Kidney (tissue), 14 donors: ENCODE measurements around the gene TRRAP. TPM values are rescaled to one million over a fixed set of nuclear protein-coding genes. Genes with fewer than 3 reads are reported as not detected.

Source experiments
- DNase-seq, 5 donors: peaks; one replicate each; pipeline ENCODE4 v3.0.0-alpha.2; 2013 to 2020
- FAIRE-seq: peaks from 2 replicates; lab custom pipeline; 2012; peaks lifted over from hg19 to GRCh38; lab: Jason Lieb, UNC
- H3K27ac ChIP-seq, 2 donors: one replicate each; pipeline ENCODE4 v1.7.0; 2013; ENCODE audit warnings: low read depth in 2 of 2, low read length in 2 of 2, inconsistent platforms in 1 of 2
- H3K27me3 ChIP-seq: one replicate; pipeline ENCODE4 v1.7.1; 2013; ENCODE audit warnings: low read length, inconsistent platforms; ENCODE audit not compliant: control insufficient read depth, insufficient read depth
- H3K36me3 ChIP-seq, 3 donors: one replicate each; pipeline versions ENCODE4 v1.7.0 to v1.7.1; 2013; ENCODE audit warnings: low read length in 3 of 3, control low read depth in 1 of 3, inconsistent platforms in 1 of 3; ENCODE audit not compliant: insufficient read depth in 3 of 3, control insufficient read depth in 2 of 3
- H3K4me1 ChIP-seq, 3 donors: one replicate each; pipeline versions ENCODE4 v1.7.0 to v1.7.1; 2013; ENCODE audit warnings: low read length in 3 of 3, inconsistent platforms in 1 of 3, low read depth in 1 of 3; ENCODE audit not compliant: control insufficient read depth in 2 of 3, insufficient read depth in 2 of 3
- H3K4me3 ChIP-seq, 3 donors: one replicate each; pipeline versions ENCODE4 v1.7.0 to v1.8.1; 2013; ENCODE audit warnings: low read length in 3 of 3, control low read depth in 1 of 3, inconsistent platforms in 1 of 3
- H3K9ac ChIP-seq, 3 donors: one replicate each; pipeline versions ENCODE4 v1.7.0 to v1.7.1; 2013; ENCODE audit warnings: low read length in 3 of 3, control low read depth in 1 of 3, inconsistent platforms in 1 of 3
- H3K9me3 ChIP-seq, 3 donors: one replicate each; pipeline versions ENCODE4 v1.7.0 to v1.7.1; 2013; ENCODE audit warnings: low read length in 3 of 3, control low read depth in 1 of 3, inconsistent platforms in 1 of 3; ENCODE audit not compliant: control insufficient read depth in 2 of 3, insufficient read depth in 1 of 3
- CTCF ChIP-seq: IDR thresholded peaks from 3 replicates; pipeline ENCODE4 v1.5.1; 2012; ENCODE audit warnings: mild to moderate bottlenecking, moderate library complexity, borderline replicate concordance; ENCODE audit not compliant: insufficient read depth; ENCODE audit errors: extremely low read depth
- intact Hi-C: fragments of 100-400 bp; cut with DNase I; formaldehyde crosslinking; loops from one replicate; pipeline ENCODE4 v1.11.1; 2022
- polyA plus RNA-seq: library from polyadenylated mRNA; stranded (reverse); fragments of 350-450 nt; fragmentation: Illumina TruSeq; extraction: RNeasy Lipid Tissue Mini Kit (QIAGEN cat#74804); gene quantifications from one replicate; pipeline ENCODE4 v1.2.3, GENCODE V29; 2014; ENCODE audit warnings: low read depth, low replicate concordance; ENCODE audit not compliant: insufficient read depth
- total RNA-seq: library from RNA; stranded (reverse); fragmentation: NEBNext Ultra II Directional; extraction: Animal tissue kit (Norgen Biotek cat#: 25700); gene quantifications from one replicate; pipeline ENCODE4 v1.2.1, GENCODE V29; 2021
- donor health status: control.
- donor health status: control.
- donor health status: control.
- donor health status: control.
- donor health status: control.
- donor health status: DM: yes; HTN: yes; CAD: no.
- donor health status: Normal renal cell carcinoma (clear cell type).

The TRRAP gene
- total and polyA plus RNA-seq, 2 donors from 2014 or later: 7.0 to 47.7 TPM

DNA sequence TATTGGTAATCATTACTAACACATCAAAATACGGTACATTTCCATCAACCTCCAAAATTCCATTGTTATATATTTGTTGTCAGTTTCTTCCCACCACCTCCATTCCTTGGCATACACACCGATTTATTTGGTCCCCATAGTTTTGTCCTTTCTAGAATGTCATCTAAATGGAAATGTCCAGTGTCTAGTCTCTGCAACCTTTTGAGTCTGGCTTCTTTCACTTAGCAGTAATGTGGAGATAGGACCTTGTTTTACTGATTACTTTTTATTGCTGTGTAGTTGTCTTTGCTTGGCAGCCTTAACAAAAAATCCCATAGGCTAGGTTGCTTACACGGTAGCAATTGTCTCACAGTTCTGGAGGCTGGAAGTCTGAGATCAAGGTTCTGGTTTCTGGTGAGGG is 22.5 kb downstream of the TRRAP start:
- Histone ChIP-seq H3K4me1 (no peaks in the 10 kb centered on the region), H3K4me3 (no peak overlapping the region), H3K9ac (no peak overlapping the region), H3K9me3 (no peaks in the 10 kb centered on the region), H3K27me3 (no peaks in the 10 kb centered on the region), H3K27ac (no peak overlapping the region), H3K36me3 (peaks cover 22 to 79% (median 66%) of the 10 kb centered on the region in 3 donors)
- FAIRE-seq (no peak), DNase-seq (no peak)
- intact Hi-C loops: no loop called here
- TF ChIP-seq CTCF: no peak

GRCh38 chr7:98902523-98902922 is 24.2 kb downstream of the TRRAP start:
- DNase-seq (no peak), FAIRE-seq (no peak)
- H3K27ac ChIP-seq: no peak overlapping the region
- peaks cover 24 to 78% (median 64%) of the 10 kb centered on the region in 3 donors for H3K36me3 ChIP-seq
- intact Hi-C loops: no loop called here
- no peak overlapping the region for H3K4me3 ChIP-seq
- no peak for TF ChIP-seq CTCF
- no peaks in the 10 kb centered on the region for H3K27me3 ChIP-seq
- H3K9me3 ChIP-seq: no peaks in the 10 kb centered on the region
- no peaks in the 10 kb centered on the region for H3K4me1 ChIP-seq
- no peak overlapping the region for H3K9ac ChIP-seq

DNA sequence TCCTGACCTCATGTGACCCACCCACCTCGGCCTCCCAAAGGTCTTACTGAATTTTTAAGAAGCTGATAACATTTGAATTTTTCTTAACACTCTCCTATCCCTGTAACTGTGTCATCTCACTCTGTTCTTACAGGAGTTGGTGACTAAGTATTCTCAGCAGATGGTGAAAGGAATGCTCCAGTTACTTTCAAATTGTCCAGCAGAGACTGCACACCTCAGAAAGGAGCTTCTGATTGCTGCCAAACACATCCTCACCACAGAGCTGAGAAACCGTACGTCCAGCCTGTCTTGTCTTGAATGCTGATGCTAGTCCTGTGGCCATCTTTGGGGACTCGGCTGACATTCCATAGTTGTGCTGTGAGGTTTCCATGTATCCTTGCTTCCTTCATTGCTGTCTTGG is 24.9 kb downstream of the TRRAP start:
- no peak overlapping the region for H3K9ac ChIP-seq
- H3K27ac ChIP-seq: no peak overlapping the region
- H3K36me3 ChIP-seq: peaks cover 22 to 75% (median 60%) of the 10 kb centered on the region in 3 donors
- intact Hi-C loops: no loop called here
- TF ChIP-seq CTCF: no peak
- DNase-seq: no peak
- FAIRE-seq: no peak
- no peaks in the 10 kb centered on the region for H3K9me3 ChIP-seq
- H3K4me1 ChIP-seq: no peaks in the 10 kb centered on the region
- H3K4me3 ChIP-seq: no peak overlapping the region
- H3K27me3 ChIP-seq: no peaks in the 10 kb centered on the region

GRCh38 chr7:98907570-98907969 is 29.2 kb downstream of the TRRAP start:
- intact Hi-C loops: no loop called here
- Histone ChIP-seq H3K27ac (no peak overlapping the region), H3K36me3 (peaks cover 16 to 73% (median 49%) of the 10 kb centered on the region in 3 donors), H3K9ac (no peak overlapping the region), H3K27me3 (no peaks in the 10 kb centered on the region), H3K4me3 (no peak overlapping the region), H3K9me3 (no peaks in the 10 kb centered on the region), H3K4me1 (no peaks in the 10 kb centered on the region)
- TF ChIP-seq CTCF: no peak
- DNase-seq (no peak), FAIRE-seq (no peak)
